Neural progenitor cell (in vitro differentiated cells): ENCODE measurements around the gene WWC1. TPM values are rescaled to one million over a fixed set of nuclear protein-coding genes. Genes with fewer than 3 reads are reported as not detected.

ENCODE experiments used
- DNase-seq: peaks from one replicate; pipeline ENCODE4 v3.0.0-alpha.2; 2016; ENCODE audit warnings: low spot score
- H2AFZ ChIP-seq: fragments of 200-600 bp; sonication (generic); replicated peaks from 2 replicates; pipeline ENCODE4 v1.6.1; 2016; ENCODE audit warnings: antibody characterized with exemption
- H3F3A ChIP-seq: fragments of 200-600 bp; sonication (generic); 2 replicates; pipeline ENCODE4 v1.6.1; 2016; ENCODE audit warnings: antibody characterized with exemption, low read depth
- H3K27ac ChIP-seq: fragments of 200-600 bp; sonication (generic); 2 replicates; pipeline ENCODE4 v1.5.1; 2016; ENCODE audit warnings: mild to moderate bottlenecking
- H3K27me3 ChIP-seq: fragments of 200-600 bp; sonication (generic); 2 replicates; pipeline ENCODE4 v1.6.1; 2016; ENCODE audit warnings: mild to moderate bottlenecking, moderate library complexity
- H3K36me3 ChIP-seq: fragments of 200-600 bp; sonication (generic); 2 replicates; pipeline ENCODE4 v1.5.1; 2016
- H3K4me1 ChIP-seq: fragments of 200-600 bp; sonication (generic); 2 replicates; pipeline ENCODE4 v1.6.1; 2016; ENCODE audit warnings: mixed run types
- H3K4me2 ChIP-seq: fragments of 200-600 bp; sonication (generic); 2 replicates; pipeline ENCODE4 v1.6.1; 2016
- H3K4me3 ChIP-seq: fragments of 200-600 bp; sonication (generic); 2 replicates; pipeline ENCODE4 v1.5.1; 2016
- H3K79me2 ChIP-seq: fragments of 200-600 bp; sonication (generic); 2 replicates; pipeline ENCODE4 v1.6.1; 2016; ENCODE audit warnings: low read depth
- H3K9ac ChIP-seq: fragments of 200-600 bp; sonication (generic); 2 replicates; pipeline ENCODE4 v1.6.1; 2016
- H3K9me3 ChIP-seq: fragments of 200-600 bp; sonication (generic); 2 replicates; pipeline ENCODE4 v1.5.1; 2016; ENCODE audit warnings: low read depth
- H4K20me1 ChIP-seq: fragments of 200-600 bp; sonication (generic); 2 replicates; pipeline ENCODE4 v1.6.1; 2016; ENCODE audit warnings: low read depth
- H3K27ac Mint-ChIP-seq: 3 replicates; pipeline ENCODE4 v1.8.0; 2021; ENCODE audit warnings: mixed read lengths
- H3K27me3 Mint-ChIP-seq: 2 replicates; pipeline ENCODE4 v1.8.0; 2022; ENCODE audit warnings: low read depth, mild to moderate bottlenecking, inconsistent platforms, moderate library complexity, mixed read lengths; ENCODE audit not compliant: insufficient read depth
- H3K36me3 Mint-ChIP-seq: 3 replicates; pipeline ENCODE4 v1.8.0; 2021; ENCODE audit warnings: mixed read lengths
- H3K4me1 Mint-ChIP-seq: 3 replicates; pipeline ENCODE4 v1.8.0; 2021; ENCODE audit warnings: mixed read lengths
- H3K4me3 Mint-ChIP-seq: 3 replicates; pipeline ENCODE4 v1.8.0; 2021; ENCODE audit warnings: mild to moderate bottlenecking, moderate library complexity, mixed read lengths
- H3K9me3 Mint-ChIP-seq: 3 replicates; pipeline ENCODE4 v1.8.0; 2020; ENCODE audit warnings: mixed read lengths
- EZH2 ChIP-seq: fragments of 200-600 bp; sonication (generic); IDR thresholded peaks from 2 replicates; pipeline ENCODE4 v1.6.1; 2017; ENCODE audit warnings: antibody characterized with exemption, mild to moderate bottlenecking, moderate library complexity
- EZH2phosphoT487 ChIP-seq: fragments of 200-600 bp; sonication (generic); IDR thresholded peaks from 2 replicates; pipeline ENCODE4 v1.6.1; 2017; ENCODE audit warnings: antibody characterized with exemption
- total RNA-seq: library from RNA; depleted of rRNA; stranded (reverse); fragments of >200 nt; gene quantifications from 2 replicates; pipeline ENCODE4 v1.2.3, GENCODE V29; 2015; ENCODE audit warnings: low replicate concordance
- TF ChIP-seq, protein P1 (sequence below): fragments of 200-600 bp; sonication (generic); IDR thresholded peaks from 2 replicates; pipeline ENCODE4 v1.5.1; 2017; ENCODE audit warnings: antibody characterized with exemption, mild to moderate bottlenecking

The WWC1 gene
- 6.3 and 6.7 TPM in 2 replicates for total RNA-seq

DNA sequence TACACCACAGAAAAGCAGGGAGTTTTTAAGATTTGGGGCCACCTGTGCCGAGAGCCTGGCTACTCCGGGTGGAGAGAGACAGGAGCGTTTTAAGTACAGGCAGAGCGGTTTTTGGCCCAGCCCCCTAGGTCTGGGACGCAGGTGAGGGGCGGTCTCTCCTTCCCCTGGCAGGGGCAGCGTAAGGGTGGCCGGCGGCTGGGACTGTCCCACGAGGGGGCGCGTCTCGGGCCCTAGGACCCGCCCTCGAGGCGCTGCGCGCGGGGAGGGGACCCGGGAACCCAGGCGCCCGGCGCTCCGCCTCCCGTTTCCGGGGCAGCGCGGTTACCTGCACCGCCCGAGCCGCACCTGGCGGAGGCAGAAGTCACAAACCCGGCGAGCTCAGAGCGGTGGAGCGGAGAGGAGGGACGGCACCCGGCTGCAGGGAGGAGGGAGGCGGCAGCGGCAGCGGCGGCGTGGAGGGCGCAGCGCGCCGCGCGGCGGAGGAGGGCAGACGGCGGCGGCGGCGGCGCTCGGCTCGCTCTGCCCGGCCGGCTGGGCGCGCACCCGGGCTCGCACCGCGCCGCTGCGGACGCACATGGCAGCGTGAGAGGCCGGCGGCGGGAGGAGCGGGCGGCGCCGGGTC is at the start of gene WWC1:
TSS of gene WWC1 (plus strand) at position 304 of the 622 bp plus-strand sequence. CDS start 508 bp downstream, outside the sequence.
- Histone ChIP-seq H3K9me3 (no peaks in the 10 kb centered on the region), H2AFZ (peak within 1 kb of the TSS; percentile 95), H3K4me3 (peak within 1 kb of the TSS; percentile 94), H3K9ac (no peak within 1 kb of the TSS), H3K27ac (no peak within 1 kb of the TSS), H4K20me1 (peaks cover 20% of the 10 kb centered on the region), H3K27me3 (peaks cover 20% of the 10 kb centered on the region), H3K36me3 (no peaks in the 10 kb centered on the region), H3F3A (peaks cover 32% of the 10 kb centered on the region), H3K4me2 (peak within 1 kb of the TSS; percentile 94), H3K4me1 (peaks cover 29% of the 10 kb centered on the region), H3K79me2 (peaks cover 27% of the 10 kb centered on the region)
- Mint-ChIP-seq H3K27ac (no peak within 1 kb of the TSS), H3K4me1 (peaks cover 55% of the 10 kb centered on the region), H3K36me3 (no peaks in the 10 kb centered on the region), H3K9me3 (peaks cover 2% of the 10 kb centered on the region), H3K4me3 (peak within 1 kb of the TSS; percentile 91), H3K27me3 (peaks cover 24% of the 10 kb centered on the region)
- TF ChIP-seq EZH2phosphoT487 = no peak
- TF ChIP-seq, protein P1, sequence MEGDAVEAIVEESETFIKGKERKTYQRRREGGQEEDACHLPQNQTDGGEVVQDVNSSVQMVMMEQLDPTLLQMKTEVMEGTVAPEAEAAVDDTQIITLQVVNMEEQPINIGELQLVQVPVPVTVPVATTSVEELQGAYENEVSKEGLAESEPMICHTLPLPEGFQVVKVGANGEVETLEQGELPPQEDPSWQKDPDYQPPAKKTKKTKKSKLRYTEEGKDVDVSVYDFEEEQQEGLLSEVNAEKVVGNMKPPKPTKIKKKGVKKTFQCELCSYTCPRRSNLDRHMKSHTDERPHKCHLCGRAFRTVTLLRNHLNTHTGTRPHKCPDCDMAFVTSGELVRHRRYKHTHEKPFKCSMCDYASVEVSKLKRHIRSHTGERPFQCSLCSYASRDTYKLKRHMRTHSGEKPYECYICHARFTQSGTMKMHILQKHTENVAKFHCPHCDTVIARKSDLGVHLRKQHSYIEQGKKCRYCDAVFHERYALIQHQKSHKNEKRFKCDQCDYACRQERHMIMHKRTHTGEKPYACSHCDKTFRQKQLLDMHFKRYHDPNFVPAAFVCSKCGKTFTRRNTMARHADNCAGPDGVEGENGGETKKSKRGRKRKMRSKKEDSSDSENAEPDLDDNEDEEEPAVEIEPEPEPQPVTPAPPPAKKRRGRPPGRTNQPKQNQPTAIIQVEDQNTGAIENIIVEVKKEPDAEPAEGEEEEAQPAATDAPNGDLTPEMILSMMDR = peak; percentile 53
- no peak for TF ChIP-seq EZH2
- DNase-seq = peak; percentile 92

DNA sequence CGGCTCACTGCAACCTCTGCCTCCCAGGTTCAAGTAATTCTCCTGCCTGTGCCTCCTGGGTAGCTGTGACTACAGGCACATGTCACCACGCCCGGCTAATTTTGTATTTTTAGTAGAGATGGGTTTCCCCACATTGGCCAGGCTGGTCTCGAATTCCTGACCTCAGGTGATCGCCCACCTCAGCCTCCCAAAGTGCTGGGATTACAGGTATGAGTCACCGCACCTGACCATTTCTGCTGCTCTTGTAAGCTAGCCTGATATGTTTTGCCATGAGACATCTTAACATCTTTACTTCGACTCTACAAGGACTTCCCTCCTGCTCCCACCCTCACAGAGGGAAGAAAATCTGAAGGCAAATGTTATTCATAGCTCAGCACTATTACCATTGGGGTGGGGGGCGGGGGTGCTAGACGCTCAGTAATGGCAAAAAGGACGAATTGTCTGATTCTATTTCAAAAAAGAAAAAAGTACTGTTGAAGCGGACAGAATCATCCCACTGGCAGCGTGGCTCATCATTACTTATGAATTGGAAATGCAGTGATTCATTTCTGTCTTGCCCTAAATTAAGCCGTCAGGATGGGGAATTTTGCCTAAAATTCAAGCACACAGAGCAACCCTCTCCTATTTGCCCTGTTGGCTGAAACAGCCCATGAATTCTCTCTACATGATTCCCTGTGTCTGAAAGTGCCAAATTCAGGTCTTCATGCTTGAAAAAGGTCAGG is 46.4 kb upstream of the WWC1 start:
- Histone ChIP-seq H3K27ac (no peak overlapping the region), H3K9ac (no peak overlapping the region), H3K4me2 (no peak overlapping the region), H3K36me3 (no peaks in the 10 kb centered on the region), H3K79me2 (no peaks in the 10 kb centered on the region), H2AFZ (no peak overlapping the region), H3K9me3 (no peaks in the 10 kb centered on the region), H3F3A (no peaks in the 10 kb centered on the region), H3K4me1 (peaks cover 6% of the 10 kb centered on the region), H4K20me1 (no peaks in the 10 kb centered on the region), H3K27me3 (peaks cover 6% of the 10 kb centered on the region), H3K4me3 (no peak overlapping the region)
- Mint-ChIP-seq H3K9me3 (no peaks in the 10 kb centered on the region), H3K27ac (no peak overlapping the region), H3K4me3 (no peak overlapping the region), H3K36me3 (peaks cover 38% of the 10 kb centered on the region), H3K27me3 (no peaks in the 10 kb centered on the region), H3K4me1 (no peaks in the 10 kb centered on the region)
- no peak for DNase-seq
- TF ChIP-seq EZH2phosphoT487 (no peak), EZH2 (no peak)
- TF ChIP-seq, protein P1 = no peak

DNA sequence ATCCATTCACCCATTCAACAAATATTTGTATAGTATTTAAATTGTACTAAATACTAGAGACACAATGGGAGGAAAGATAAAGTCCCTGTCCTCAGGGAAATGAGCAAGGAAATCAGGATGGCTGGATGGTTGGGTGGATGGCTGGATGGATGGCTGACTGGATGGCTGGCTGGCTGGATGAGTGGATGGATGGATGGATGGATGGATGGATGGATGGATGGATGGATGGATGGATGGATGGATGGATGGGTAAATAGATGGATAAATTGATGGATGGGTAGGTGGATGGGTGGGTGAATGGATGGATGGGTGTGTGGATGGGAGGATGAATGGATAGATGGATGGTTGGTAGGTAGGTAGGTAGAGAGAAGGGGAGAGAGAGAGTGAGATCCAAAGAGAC is 41.5 kb upstream of the WWC1 start:
- Histone ChIP-seq H3F3A (peaks cover 10% of the 10 kb centered on the region), H3K4me3 (no peak overlapping the region), H2AFZ (no peak overlapping the region), H3K27me3 (no peaks in the 10 kb centered on the region), H3K4me2 (no peak overlapping the region), H3K9me3 (no peaks in the 10 kb centered on the region), H4K20me1 (no peaks in the 10 kb centered on the region), H3K9ac (no peak overlapping the region), H3K27ac (no peak overlapping the region), H3K79me2 (no peaks in the 10 kb centered on the region), H3K36me3 (no peaks in the 10 kb centered on the region), H3K4me1 (peaks cover 13% of the 10 kb centered on the region)
- no peak overlapping the region for H3K4me3 Mint-ChIP-seq
- no peaks in the 10 kb centered on the region for H3K4me1 Mint-ChIP-seq
- peaks cover 31% of the 10 kb centered on the region for H3K36me3 Mint-ChIP-seq
- no peak for DNase-seq
- no peaks in the 10 kb centered on the region for H3K9me3 Mint-ChIP-seq
- H3K27ac Mint-ChIP-seq = no peak overlapping the region
- H3K27me3 Mint-ChIP-seq = peaks cover 2% of the 10 kb centered on the region
- TF ChIP-seq EZH2phosphoT487 = no peak
- TF ChIP-seq, protein P1 = no peak
